ENCODE measurements around the gene TMEM51. TPM values are rescaled to one million over a fixed set of nuclear protein-coding genes. Genes with fewer than 3 reads are reported as not detected.

Gene TMEM51
- total RNA-seq, 4 donors from 2014 or later: 9.3 to 14.1 (median 11.6) TPM

DNA sequence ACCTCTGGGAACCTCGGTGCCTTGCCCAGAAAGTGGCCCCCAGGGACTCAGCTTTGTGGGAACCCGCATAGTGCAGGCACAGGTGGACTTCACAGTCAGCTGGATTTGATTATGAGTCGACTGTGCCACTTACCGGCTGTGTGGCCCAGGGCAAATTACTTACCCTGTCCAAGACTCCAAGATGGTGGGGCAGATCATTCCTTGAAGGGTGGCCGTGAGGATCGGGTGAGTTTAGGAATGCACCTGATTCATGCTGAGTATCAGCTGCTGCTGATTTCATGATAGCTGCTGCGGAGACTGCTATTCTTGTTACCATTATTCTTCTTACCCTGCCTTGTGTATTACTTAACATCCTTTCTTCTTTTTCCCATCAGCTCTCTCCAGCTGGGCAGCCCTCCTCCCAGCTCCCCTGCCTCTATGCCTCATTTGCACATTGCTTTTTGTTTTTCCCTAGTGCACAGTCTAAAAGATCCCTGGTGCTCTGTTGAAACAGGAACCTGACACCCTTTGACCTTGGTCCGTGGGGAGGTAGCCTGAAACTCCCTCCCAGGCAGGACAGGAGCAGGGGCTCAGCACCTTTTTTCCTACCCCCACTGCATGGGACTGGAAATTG lies 53.0 kb downstream of the TMEM51 start:
- H3K36me3 ChIP-seq: no peaks in the 10 kb centered on the region
- no peak overlapping the region for H3K27ac ChIP-seq
- no peak overlapping the region for H3K4me3 ChIP-seq
- 58% methylated on average over 8 of the region's 8 CpGs for WGBS, 2 donors
- TF ChIP-seq, protein P1, sequence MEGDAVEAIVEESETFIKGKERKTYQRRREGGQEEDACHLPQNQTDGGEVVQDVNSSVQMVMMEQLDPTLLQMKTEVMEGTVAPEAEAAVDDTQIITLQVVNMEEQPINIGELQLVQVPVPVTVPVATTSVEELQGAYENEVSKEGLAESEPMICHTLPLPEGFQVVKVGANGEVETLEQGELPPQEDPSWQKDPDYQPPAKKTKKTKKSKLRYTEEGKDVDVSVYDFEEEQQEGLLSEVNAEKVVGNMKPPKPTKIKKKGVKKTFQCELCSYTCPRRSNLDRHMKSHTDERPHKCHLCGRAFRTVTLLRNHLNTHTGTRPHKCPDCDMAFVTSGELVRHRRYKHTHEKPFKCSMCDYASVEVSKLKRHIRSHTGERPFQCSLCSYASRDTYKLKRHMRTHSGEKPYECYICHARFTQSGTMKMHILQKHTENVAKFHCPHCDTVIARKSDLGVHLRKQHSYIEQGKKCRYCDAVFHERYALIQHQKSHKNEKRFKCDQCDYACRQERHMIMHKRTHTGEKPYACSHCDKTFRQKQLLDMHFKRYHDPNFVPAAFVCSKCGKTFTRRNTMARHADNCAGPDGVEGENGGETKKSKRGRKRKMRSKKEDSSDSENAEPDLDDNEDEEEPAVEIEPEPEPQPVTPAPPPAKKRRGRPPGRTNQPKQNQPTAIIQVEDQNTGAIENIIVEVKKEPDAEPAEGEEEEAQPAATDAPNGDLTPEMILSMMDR (IDR thresholded peaks at IDR 0.05): no peak
- TF ChIP-seq EP300 (IDR thresholded peaks at IDR 0.05) (no peak), POLR2A (IDR thresholded peaks at IDR 0.05) (no peak)
- no peaks in the 10 kb centered on the region for H3K27me3 ChIP-seq
- H3K4me1 ChIP-seq: peaks cover 0 to 13% (median 2%) of the 10 kb centered on the region in 4 donors
- no peaks in the 10 kb centered on the region for H3K9me3 ChIP-seq
- DNase-seq (ENCODE audit: low spot score in 2 of 2): no peak

DNA sequence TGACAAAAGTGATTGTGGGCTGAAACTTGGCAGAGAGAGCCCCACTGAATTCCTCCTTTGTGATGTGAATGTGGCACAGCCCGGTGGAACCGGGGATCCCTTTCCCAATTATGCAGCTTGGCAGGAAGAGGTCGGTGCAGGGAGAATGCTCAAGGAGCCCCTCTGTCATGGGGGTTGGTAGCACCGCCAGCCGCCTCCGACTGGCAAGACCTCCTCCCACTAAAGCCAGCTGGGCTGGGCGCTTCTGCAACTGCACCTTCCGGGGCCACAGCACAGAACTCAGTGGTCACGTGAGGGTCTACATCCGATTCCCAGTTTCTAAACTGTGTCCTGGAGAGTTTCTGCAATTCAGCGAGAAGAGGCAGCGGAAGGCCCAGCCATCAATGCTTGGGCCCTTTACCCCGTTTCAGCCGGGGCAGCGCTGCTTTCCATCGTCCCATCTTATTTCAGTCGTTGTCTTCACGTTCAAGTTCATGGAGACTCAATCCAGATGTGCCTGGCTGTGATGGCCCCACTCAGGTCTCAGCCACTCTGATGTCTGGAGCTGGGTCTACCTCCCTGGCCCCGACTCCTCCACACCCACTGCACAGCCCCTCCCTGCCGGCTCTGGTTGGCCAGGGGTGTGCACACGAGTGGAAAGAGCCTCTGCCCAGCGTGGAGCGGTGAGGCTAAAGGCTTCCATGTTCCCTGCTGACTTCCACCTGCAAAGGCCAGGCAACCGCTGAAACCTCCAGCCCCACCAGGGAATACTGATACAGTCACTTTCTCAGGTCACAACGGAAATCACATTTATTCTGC lies 53.7 kb downstream of the TMEM51 start:
- Histone ChIP-seq H3K4me1 (peaks cover 0 to 13% (median 2%) of the 10 kb centered on the region in 4 donors), H3K36me3 (no peaks in the 10 kb centered on the region), H3K27me3 (no peaks in the 10 kb centered on the region), H3K27ac (no peak overlapping the region), H3K4me3 (no peak overlapping the region), H3K9me3 (no peaks in the 10 kb centered on the region)
- 55 to 65% methylated on average over 25 of the region's 25 CpGs for WGBS, 2 donors
- no peak for DNase-seq (ENCODE audit: low spot score in 2 of 2)
- TF ChIP-seq, protein P1 (IDR thresholded peaks at IDR 0.05): no peak
- no peak for TF ChIP-seq EP300 (IDR thresholded peaks at IDR 0.05)
- no peak for TF ChIP-seq POLR2A (IDR thresholded peaks at IDR 0.05)

GRCh38 chr1:15207829-15208429 lies 54.4 kb downstream of the TMEM51 start:
- TF ChIP-seq POLR2A (IDR thresholded peaks at IDR 0.05) (no peak), EP300 (IDR thresholded peaks at IDR 0.05) (no peak)
- TF ChIP-seq, protein P1 (IDR thresholded peaks at IDR 0.05): no peak
- H3K9me3 ChIP-seq: no peaks in the 10 kb centered on the region
- H3K36me3 ChIP-seq: no peaks in the 10 kb centered on the region
- WGBS, 2 donors: 89 to 92% methylated on average over 6 of the region's 6 CpGs
- H3K27ac ChIP-seq: no peak overlapping the region
- H3K4me1 ChIP-seq: peaks cover 0 to 20% (median 5%) of the 10 kb centered on the region in 4 donors
- H3K27me3 ChIP-seq: no peaks in the 10 kb centered on the region
- no peak overlapping the region for H3K4me3 ChIP-seq
- no peak for DNase-seq (ENCODE audit: low spot score in 2 of 2)

GRCh38 chr1:15210651-15211375 lies 57.3 kb downstream of the TMEM51 start:
- H3K4me3 ChIP-seq: no peak overlapping the region
- H3K27ac ChIP-seq: peak overlapping the region in 2 of 4 donors; percentile 5
- no peaks in the 10 kb centered on the region for H3K27me3 ChIP-seq
- no peaks in the 10 kb centered on the region for H3K9me3 ChIP-seq
- WGBS, 2 donors: 59% methylated on average over 7 of the region's 7 CpGs
- TF ChIP-seq EP300 (IDR thresholded peaks at IDR 0.05) (peak in 1 of 2 donors; percentile 8), POLR2A (IDR thresholded peaks at IDR 0.05) (no peak)
- no peak for DNase-seq (ENCODE audit: low spot score in 2 of 2)
- peaks cover 0 to 45% (median 17%) of the 10 kb centered on the region in 4 donors for H3K4me1 ChIP-seq
- no peaks in the 10 kb centered on the region for H3K36me3 ChIP-seq

DNA sequence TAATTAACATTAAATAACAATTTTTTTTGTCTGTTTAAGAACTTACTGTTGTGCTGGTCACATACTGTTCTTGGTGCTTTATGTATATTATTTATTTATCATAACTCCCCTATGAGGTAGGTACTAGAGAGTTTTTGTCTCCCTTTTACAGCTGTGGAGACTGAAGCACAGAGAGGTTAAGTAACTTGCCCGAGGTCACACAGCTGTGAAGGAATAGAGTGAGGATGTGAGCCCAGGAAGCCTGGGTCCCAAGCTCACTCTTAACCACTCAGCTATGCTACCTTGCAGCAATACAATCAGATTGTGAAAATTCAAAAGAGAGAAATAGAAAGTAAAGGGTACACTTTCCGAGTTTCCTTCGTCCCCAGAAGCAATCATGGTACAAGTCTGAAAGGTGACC lies 57.9 kb downstream of the TMEM51 start:
- DNase-seq (ENCODE audit: low spot score in 2 of 2): no peak
- Histone ChIP-seq H3K27ac (peak overlapping the region in 2 of 4 donors; percentile 5), H3K4me3 (no peak overlapping the region), H3K9me3 (no peaks in the 10 kb centered on the region), H3K27me3 (no peaks in the 10 kb centered on the region), H3K36me3 (no peaks in the 10 kb centered on the region), H3K4me1 (peaks cover 0 to 44% (median 17%) of the 10 kb centered on the region in 4 donors)
- WGBS, 2 donors: 91 to 97% methylated on average over 3 of the region's 3 CpGs
- TF ChIP-seq, protein P1 (IDR thresholded peaks at IDR 0.05): no peak
- TF ChIP-seq POLR2A (IDR thresholded peaks at IDR 0.05) (no peak), EP300 (IDR thresholded peaks at IDR 0.05) (no peak)

Data from tibial nerve (tissue), 4 donors.